Left hindlimb (tissue), 1 donor: Measurements from ENCODE around the gene ACCSL.

ENCODE experiments used
- DNase-seq: peaks from one replicate; pipeline ENCODE4 v3.0.0-alpha.2; 2018

ACCSL gene

DNA sequence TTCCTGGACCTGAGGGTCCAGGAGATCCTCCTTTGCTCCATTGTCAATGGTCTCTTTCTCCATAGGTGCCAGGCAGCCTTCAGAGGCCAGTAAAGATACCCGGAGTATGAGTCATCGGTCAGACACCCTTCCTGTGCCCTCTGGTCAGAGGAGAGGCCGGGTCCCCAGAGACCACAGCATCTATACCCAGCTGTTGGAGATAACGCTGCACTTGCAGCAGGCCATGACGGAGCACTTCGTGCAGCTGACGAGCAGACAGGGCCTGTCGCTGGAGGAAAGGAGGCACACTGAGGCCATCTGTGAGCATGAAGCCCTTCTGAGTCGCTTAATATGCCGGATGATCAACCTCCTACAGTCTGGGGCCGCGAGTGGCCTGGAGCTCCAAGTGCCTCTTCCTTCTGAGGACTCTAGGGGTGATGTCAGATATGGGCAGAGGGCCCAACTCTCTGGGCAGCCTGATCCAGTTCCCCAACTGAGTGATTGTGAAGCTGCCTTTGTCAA, at the start of gene ACCSL:
TSS of gene ACCSL (plus strand) at position 51 of the 501 bp plus-strand sequence. CDS start at position 107, 56 bp downstream.
- no peak for DNase-seq

DNA sequence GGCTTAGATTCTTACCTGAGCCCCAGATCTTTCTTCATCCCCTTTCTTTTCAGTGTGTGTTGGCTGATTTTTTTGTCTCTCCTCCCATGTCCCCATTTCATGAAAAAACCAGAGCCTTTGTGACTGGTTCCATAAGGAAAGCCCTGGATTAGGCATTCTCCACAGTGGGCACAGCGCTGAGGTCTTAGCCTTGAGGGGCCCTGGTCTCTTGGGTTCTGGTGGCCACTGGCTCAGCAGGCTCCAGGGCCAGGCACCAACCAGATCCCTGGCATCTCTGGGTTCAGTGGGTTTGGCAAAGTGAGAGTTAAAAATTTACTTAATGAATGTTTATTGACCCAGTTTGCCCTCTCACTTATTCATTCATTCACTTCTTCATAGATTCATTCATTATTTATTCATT, 49.5 kb upstream of the ACCSL start:
- DNase-seq: no peak

DNA sequence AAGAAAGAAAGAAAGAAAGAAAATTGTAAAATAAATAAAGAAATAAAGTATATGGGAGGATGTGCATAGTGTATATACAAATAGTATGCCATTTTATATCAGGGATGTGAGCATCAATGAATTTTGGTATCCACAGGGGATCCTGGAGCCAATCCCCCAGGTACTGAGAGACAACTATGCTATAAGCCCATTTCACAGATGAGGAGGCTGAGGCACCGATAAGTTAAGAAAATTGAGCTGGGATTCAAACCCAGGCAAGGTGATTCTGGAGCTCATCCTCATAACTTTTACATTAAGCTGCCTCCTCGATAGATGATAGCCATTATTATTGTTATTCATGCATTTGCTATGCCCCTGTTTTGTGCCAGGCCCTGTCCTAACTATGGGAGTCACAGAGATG, 47.0 kb upstream of the ACCSL start:
- DNase-seq: no peak

DNA sequence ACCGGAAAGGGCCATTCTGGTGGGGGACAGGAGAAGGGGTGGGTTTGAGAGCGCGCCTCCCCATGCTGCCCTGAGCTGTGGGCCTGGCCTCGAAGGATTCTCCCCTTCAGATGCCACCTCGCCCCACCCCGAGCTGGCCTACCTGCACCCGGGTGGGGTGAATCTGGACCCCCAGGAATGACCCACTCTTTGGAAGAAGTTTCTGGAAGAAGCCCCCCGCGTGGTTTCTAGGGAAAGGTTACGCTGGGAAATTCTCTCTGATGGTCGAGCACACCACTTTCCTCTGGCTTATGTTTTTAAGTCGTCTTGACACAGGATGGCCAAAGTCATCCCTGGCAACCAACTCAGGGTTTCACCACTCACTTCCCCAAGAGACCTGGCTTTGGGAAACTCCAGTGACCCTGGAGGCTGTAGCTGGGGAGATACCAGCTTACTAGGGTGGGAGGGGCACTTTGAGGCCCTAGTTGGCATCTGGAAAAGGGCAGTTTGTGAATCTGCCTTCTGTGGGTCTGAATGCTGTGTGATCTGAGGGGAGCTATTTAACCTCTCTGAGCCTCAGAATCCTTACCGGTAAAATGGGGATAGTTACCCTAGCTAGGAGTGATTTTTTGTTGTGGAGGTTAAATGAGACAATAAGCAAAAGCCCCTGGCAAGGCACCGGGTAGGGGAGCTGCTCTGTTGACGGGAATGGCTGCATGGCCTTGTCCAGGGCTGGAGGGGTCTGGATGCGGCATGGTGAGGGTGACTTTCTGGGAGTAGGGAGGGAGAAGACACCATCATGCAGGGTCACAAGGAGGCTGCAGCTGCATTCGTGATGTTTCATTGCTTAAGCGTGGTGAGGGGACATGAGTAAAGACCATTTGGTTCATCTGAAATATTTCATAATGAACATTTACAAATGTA, 45.3 kb upstream of the ACCSL start:
- no peak for DNase-seq

DNA sequence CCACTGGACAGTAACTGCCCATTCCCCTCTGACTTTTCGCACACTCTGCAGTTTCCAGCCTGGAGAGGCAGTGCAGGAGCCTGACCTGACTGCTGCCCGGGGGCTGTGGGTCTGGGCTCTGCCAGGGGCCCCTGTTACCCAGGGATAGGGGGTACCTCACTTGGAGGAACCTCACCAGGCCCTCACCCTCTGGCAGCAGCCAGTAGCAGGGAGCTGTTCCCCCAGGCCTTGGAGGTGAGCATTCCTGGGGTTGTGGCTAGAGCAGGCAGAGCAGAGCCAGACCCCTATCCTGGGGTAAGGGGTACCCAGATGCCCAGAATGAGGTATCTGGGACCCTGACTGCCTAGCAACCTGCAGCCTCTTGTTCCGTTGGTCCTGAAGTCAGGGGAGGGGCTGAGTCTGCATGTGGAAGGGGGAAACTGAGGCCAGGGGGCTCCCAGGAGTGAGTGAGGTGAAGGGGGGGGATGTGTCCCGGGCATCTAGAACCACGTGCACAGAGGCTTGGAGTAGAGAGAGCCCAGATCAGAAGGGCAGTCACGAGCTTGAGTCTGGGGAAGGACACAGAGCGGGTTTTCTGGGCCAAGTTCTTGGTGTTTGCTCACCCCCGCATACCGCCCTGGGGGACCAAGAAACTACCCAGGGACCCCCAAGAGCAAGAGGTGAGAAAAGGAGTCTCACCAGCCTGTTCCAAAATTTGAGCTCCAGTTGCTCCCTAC, 43.9 kb upstream of the ACCSL start:
- no peak for DNase-seq

DNA sequence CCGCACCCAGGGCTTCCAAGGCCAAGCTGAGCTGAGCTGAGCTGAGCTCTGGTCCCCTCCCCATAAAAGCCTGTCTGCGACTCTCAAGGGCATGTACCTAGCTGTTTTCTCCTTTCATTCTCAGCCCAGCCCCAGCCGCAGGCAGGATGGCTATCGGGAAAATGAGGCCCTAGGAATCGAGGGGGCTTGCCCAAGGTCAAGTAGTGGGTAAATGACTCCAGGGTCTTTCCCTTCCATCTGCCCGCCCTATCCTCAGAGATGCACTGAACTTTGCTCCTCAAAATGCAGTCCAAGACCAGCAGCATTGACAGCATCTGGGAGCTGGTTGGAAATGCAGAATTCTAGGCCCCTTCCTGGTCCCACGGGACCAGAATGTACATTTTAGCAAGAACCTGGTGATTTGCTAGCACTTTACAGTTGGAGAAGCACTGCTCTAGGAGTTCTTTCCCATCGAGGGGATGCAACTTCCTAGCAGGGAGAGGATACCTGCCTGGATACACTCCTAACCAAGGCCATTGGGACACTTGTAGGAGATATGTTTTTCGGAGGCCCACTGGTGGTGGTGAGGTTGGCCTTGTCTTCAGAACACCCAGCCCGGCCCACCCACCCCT, 43.2 kb upstream of the ACCSL start:
- DNase-seq: no peak

DNA sequence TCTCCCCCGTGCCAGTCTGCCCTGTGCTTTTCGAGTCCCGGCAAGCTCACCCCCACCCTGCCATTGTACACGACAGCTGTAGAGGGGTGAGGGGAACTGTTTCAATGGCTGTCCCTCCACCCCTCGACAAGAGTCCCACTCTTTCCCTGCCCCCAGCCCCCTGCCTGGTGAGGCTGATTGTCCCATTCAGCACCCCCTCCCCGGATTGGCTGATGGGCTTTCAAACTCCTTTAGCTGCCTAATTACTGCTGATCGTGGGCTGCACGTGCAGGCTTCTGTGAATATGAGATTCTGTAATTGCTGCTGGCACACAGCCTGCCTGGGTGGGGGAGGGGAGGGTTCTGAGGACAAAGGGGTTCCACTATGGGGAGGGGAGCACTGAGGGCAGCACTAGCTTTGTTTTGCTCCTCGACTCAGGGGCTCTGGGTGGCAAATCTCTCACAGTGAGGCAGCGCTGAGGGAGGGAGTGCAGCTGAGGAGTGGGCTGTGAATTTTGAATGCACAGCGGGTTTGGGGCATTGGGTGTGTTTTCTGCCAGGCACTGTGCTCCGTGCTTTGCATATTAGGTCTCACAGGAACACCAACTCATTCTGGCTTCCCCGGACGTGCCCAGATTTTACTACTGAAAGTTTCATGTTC, 42.6 kb upstream of the ACCSL start:
- no peak for DNase-seq

DNA sequence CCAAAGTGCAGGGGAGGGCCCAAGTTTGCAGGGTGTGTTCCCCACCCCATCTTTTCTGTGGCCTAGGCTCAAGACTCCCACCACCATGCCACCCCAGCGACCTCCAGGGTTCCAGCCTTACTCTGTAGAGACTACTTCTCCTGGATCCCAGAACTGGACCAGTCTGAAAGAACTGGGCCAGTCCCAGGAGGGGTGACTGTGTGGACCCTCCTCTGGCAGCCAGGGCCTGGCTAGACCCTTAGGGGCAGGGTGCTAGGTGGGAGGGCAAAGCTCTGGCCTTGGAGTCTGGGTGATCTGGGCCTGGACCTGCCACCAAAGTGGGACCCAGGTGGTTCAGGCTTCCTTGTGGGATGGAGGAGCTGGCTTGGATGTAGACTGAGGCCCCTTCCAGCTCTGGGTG, 41.8 kb upstream of the ACCSL start:
- DNase-seq: no peak

DNA sequence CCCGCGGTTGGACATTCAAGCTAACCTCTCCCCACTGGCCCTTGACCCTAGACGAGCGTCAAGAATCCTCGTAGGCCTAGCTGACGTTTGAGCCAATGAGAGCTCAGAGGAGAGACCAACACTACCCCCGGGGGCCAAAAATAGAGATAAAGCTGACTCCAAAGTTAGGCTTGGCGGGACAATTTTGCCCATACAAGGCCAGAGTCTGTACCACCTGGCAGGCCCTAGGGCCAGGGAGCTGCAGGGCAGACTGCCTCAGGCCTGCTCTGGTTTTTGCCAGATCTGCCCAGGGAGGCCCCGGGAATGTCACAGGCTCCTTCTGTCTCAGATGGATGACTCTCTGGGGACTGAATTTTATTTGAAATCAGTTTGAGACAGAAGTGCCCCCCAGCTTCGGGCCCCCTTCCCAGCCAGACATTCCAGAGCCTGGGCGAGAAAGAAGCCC, 40.8 kb upstream of the ACCSL start:
- no peak for DNase-seq

DNA sequence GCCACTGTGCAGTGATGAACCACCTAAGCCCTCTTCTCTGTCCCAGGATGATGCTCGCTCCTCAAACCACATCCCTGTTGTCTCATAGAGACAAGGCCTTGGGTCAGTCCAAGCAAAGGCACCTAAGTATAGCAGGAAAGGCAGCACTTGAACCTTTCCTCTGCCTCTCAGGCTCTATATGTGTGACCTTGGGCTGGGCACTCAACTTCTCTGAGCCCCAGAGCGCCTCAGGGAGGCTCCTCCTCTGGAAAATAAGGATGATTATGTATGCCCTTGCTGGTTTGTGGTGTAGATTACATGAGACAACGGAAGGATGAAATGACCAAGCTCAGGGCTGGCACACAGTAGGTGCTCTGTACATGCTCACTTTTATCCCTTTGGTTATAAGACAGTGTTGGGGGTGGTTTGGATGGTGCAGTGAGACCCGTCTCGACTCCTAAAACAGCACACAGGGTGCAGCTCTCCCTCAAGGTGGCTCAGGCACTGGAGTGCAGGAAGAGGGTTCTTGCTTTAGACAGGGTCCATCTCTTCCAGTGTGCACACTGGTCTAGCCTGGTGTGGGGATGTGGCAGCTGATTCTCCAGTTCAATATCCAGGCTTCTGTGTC, 40.2 kb upstream of the ACCSL start:
- no peak for DNase-seq

DNA sequence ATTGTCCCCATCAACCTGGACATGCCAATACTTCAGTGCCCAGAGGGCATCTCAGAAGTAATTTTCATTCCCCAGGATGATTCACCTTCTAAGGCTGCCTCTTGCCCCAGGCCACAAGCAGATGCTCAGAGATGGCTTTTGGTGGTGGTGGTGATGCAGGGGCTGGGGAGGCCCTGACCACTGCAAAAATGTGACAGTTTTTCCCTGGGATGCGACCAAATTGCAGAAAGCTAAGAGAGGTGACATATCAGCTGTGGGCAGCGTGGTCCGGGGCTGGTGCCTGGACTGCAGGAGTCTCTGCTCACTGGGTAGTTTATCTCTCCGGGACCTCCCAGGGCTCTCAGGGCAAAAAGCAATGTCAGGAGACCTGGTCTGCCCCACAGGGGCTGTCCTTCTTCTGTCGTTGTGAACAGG, 39.7 kb upstream of the ACCSL start:
- no peak for DNase-seq

DNA sequence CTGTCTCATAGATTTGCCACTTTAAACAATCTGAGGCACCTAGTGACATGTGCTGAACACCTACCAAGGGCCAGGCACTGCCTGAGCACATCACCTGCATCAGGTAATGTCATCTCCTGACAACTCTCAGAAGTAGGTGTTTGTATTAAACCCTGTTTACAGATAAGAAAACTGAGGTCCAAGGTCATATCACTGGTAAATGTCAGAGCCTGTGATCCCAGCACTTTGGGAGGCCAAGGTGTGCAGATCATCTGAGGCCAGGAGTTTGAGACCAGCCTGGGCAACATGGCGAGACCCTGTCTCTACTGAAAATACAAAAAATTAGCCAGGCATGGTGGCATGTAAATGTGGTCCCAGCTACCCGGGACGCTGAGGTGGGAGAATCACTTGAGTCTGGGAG, 39.1 kb upstream of the ACCSL start:
- no peak for DNase-seq

DNA sequence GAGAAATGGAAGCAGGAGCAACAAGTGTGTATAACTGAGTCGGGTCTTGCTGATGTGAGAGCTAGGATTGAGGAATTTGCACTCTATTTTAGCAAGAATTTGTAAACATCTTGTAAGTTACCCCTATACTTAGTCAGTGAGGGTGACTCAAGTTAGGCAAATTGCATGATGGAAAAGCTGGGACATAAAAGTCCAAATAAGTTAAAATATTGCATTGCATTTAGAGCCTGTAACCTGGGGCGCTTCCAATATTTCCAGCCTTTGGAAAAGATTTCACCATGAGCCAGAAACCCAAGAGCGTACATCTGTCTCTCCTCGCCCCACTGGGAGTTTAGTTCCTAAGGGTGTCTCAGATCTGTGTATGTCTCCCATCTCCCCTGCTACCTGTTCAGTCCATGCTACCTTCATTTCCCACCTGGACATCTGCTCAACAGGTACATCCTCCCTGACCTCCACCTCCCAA, 37.0 kb upstream of the ACCSL start:
- DNase-seq: no peak

DNA sequence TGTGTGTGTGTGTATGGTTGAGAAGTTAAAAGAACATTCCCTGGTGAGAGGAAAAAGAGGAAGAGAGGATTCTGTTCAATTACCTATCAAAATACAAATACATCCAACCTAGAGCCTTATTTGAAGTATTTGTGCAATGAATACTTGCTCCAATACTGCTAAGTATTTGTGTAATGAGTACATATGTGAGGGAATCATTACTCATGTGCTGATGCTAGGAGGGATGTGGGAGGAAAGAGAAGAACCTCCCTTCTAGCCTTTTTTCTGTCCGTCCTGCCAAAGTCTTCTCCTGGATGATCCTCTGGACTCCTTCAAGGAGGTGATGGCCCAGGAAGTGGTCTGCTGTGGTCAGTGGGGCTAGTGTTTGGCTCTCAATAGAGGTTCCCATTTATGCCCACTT, 36.0 kb upstream of the ACCSL start:
- DNase-seq: no peak

DNA sequence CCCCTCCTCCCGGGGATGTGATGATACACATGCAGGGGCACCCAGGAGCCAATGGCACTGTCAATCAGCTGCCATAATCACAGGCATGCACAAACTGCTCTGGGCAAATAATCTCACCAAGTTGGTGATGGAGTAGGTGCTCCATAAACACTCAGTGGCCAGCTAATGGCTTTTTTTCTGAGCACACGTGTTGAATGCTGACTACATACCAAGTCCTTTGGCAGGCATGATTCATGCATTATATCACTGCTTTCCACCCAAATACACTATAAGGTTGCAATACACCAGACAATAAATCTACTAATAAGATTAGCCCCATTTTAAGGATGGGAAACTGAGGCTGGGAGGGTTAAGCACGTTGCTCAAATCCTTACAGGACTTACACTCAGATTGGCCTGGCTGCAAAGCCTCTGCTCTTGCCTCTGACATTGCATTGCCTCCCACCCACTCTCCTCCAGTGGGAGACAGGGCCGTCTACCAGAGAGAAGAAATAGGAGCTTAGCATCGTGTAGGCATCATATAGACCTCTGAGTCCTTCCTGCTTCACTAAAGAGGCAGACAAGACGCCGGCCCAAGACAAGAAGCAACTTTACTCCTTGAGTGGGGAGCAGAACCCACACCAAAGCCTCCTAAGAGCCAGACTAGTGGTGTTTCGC, 32.7 kb upstream of the ACCSL start:
- DNase-seq: no peak

DNA sequence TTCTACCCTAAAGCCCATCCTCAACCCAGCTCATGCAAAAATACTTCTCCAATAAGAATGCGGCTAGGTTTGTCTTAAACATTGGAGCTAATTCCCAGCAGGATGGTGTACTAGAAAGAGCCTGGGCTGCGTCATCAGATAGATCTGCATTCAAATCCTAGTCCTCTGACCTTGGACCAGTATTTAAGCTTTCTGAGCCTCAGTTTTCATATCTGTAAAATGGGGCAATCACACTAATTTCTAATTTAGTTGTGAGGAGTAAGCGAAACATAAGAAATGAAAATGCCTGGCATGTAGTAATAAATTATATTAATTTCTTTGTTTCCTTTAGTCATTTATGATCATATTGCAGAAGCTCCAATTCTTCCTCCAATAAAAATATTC, 32.2 kb upstream of the ACCSL start:
- no peak for DNase-seq

DNA sequence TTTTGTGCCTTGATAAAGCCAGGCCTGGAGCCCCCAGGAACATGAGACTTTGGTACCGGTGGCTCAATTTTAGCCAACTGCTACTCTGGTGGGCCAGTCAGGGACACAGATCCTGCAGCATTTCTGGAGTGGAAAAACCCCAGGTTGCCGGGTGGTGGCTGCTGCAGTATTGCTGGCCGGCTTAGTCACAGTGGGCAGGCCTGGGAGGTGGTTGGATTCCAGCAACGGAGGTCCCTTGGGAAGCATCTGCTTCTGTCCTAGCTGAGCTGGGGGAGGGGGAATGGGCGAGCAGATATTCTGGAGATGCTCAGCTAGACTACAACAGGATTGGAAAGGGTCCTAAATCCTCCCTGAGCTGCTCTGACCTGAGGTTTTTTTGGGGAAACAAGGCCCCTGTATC, 31.6 kb upstream of the ACCSL start:
- DNase-seq: no peak

DNA sequence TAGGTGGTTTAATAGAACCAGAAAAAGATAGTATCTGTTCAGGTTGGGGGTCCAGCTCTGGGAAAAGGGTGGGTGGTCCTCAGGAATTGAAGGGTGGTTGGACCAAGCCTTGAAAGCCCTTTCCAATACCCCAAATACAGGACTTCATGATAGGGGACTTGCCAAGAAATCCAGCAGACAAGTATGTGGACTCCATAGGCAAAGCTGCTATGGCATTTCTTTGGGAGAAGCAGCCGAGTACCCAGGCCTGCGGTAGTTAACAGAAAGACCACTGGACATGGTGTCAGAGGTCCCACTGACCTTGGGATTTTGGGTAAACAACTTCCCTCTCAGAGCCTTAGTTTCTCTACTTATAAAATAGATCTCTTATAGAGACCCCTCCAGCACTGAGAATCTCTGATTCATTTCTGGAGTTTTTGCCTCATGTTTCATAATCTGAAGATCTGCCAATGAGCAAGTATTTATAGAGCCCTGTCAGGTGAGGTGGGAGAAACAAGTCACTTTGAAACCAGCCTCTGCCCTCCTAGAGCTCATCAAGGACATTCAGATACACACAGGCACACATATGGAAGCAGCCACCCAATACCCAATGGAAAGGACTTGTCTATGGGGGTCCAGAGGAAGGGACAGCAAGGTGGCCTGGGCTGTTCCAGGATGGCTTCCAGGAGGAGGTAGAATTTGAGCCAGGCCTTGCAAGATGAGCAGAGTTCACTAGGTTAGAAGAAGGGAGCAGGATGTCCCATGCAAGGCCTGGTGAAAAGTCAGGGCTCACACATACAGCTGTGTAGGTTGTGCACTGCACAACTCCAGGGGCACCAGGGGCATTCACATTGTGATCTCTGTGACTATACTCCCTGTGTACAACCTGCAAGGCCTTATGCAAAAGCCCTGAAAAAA, 31.0 kb upstream of the ACCSL start:
- DNase-seq: no peak

DNA sequence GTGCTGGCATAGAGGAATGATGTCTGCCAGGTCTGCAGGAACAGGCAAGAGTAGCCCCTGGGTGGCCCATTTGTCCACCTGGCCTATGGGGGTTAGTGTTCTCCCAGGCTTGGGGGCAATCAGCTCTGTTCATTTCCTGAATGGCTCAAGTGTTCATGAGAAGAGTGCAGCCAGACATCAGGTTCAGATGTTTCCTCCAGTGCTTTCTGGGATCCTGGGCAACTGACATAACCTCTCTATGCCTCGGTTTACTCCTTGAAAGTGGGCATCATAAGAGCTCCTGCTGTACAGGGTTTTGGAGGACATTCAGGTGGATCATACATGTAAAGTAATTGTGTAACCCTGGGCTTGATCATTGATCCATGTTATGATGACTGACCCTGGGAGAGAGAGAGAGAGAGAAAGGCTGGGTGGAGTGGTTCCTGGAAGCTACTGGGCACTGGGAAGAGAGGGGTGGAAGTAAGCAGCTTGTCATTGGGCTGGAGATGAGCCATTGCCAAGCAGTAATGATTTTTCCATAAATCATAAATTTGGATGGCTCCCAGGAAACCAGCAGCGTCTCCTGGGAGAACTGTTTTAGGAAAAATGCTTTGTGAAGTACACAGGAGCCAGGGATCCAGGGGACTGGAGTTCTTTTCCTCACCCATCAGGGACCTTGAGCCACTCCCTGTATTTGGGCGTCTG, 30.2 kb upstream of the ACCSL start:
- no peak for DNase-seq

DNA sequence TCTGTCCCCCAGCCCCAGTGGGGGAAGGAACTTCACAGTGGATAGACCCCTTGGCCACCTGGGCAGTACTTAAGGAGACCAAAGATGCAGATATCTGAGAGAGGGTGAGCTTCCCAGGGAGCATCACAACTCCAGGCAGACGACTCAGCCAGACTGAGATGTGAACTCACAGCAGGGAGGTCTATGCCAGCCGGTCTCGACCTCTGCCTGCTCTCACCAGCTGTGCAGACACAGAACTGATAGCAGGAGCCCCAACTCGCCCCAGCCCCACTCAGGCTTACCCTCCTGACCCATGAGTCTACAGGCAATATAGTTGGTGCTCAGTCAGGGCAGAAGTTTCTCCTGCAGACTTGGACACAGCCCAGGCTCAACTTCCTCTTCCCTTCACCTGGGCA, 29.7 kb upstream of the ACCSL start:
- DNase-seq: no peak
